ENCODE data around the gene SLC35D3. TPM values are rescaled to one million over a fixed set of nuclear protein-coding genes. Genes with fewer than 3 reads are reported as not detected.

Gene SLC35D3
- total RNA-seq, 1 donor from 2014 or later: not detected

DNA sequence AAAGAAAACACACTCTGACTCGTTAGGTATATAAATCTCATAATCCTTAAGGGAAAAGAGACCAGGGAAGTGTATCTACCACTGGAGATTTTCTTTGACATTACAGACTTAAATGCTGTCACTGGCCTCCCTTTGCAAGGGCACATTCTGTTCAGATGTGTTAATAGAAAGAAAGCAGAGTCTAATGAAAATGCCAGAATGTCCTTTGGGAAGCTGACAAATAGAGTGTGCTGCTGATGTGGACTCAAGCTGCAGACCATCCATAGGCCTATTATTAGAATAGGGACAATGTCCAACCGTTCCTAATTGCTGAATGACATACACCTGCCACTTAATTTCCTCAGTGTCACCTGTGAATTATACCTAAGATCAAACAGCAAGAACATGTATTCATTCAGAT is 41.2 kb downstream of the SLC35D3 start:
- Histone ChIP-seq H3K4me3 (no peak overlapping the region), H3K27ac (no peak overlapping the region), H3K4me1 (no peaks in the 10 kb centered on the region), H3K27me3 (no peaks in the 10 kb centered on the region), H3K9me3 (no peaks in the 10 kb centered on the region), H3K36me3 (no peaks in the 10 kb centered on the region)
- TF ChIP-seq, protein P1, sequence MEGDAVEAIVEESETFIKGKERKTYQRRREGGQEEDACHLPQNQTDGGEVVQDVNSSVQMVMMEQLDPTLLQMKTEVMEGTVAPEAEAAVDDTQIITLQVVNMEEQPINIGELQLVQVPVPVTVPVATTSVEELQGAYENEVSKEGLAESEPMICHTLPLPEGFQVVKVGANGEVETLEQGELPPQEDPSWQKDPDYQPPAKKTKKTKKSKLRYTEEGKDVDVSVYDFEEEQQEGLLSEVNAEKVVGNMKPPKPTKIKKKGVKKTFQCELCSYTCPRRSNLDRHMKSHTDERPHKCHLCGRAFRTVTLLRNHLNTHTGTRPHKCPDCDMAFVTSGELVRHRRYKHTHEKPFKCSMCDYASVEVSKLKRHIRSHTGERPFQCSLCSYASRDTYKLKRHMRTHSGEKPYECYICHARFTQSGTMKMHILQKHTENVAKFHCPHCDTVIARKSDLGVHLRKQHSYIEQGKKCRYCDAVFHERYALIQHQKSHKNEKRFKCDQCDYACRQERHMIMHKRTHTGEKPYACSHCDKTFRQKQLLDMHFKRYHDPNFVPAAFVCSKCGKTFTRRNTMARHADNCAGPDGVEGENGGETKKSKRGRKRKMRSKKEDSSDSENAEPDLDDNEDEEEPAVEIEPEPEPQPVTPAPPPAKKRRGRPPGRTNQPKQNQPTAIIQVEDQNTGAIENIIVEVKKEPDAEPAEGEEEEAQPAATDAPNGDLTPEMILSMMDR (IDR thresholded peaks at IDR 0.05): no peak
- no peak for DNase-seq (ENCODE audit: low spot score in 2 of 2)
- intact Hi-C loops (cut with DNase I): no loop called here

DNA sequence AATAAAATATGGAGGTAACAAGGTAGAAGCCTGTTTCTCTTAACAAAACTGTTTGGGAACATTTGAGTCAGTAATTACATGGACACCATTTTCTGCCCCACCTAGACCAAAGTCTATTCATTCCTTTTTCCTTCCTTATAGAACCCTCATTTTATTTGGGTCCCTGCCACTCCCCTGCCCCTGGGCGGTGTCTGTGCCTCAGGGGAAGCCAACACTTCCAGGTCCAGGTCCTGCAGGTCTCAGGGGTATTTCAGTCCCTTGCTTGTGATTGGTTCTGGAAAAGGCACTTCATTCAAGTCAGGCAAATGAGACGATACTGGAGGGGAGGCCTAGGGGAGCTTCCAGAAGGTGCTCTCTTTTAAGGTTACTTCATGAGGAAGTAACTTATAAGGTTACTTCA is 42.3 kb downstream of the SLC35D3 start:
- Histone ChIP-seq H3K4me3 (no peak overlapping the region), H3K27me3 (no peaks in the 10 kb centered on the region), H3K27ac (no peak overlapping the region), H3K9me3 (no peaks in the 10 kb centered on the region), H3K4me1 (no peaks in the 10 kb centered on the region), H3K36me3 (no peaks in the 10 kb centered on the region)
- intact Hi-C loops (cut with DNase I): no loop called here
- no peak for DNase-seq (ENCODE audit: low spot score in 2 of 2)
- TF ChIP-seq, protein P1 (IDR thresholded peaks at IDR 0.05): no peak

DNA sequence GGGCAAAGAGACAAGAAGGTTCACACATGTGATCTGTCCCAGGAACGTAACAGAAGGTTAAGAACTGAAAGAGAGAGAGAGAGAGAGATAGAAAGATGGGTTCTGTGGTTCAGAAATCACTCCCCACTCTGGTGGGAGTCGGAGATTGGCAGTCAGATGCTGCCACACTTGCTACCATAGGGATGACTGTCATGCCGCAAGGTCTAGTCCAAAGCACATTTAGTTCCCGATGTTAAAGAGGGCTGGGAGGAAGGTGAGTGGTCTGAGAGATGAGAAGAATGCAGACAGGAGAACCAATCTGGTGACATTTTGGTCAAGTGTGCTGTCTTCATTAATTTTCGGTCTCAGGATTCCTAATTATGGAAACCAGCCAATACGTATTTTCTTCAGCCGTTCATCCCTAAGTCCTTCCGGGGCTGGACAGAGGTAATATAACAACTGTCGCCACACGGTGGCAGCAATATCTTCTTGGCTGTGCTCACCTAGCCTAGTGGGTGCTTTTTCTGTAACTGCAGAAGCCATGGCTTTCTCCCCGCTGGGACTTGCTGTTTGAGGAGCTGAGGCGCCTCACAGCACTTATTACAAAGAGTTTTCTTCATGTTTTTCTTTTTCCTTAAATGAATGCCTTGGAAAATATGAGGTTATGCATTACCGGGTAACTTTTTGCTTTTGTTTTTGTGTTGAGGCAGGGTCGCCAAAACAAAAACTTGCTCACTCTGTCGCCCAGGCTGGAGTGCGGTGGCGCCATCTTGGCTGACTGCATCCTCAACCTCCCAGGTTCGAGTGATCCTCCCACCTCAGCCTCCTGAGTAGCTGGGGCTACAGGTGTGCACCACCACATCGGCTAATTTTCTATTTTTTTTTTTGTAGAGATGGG is 46.0 kb downstream of the SLC35D3 start:
- Histone ChIP-seq H3K27me3 (no peaks in the 10 kb centered on the region), H3K36me3 (no peaks in the 10 kb centered on the region), H3K4me1 (no peaks in the 10 kb centered on the region), H3K27ac (no peak overlapping the region), H3K9me3 (no peaks in the 10 kb centered on the region), H3K4me3 (no peak overlapping the region)
- TF ChIP-seq, protein P1 (IDR thresholded peaks at IDR 0.05): peak in 2 of 3 experiments; percentile 32 to 49
- intact Hi-C loops (cut with DNase I): no loop called here
- no peak for DNase-seq (ENCODE audit: low spot score in 2 of 2)

DNA sequence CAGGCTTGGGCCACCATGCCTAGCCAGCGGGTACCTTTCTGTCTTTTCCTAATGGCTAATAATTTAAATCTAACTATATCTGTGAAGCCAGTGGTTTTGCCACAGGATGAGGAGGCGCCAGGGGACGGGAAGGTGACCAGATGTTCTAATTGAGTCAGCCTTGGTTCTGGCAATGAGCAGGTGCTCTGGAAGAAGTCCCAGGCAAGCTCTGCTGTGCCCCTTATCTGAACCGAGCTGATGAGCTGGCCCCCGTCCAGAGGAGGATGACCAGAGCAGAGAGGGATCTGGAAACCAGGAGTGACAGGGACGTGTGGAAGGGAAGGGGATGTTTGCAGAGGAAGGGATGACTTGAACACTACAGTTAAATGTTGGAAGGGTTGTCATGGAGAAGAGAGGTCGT is 46.7 kb downstream of the SLC35D3 start:
- Histone ChIP-seq H3K27ac (no peak overlapping the region), H3K4me3 (no peak overlapping the region), H3K27me3 (no peaks in the 10 kb centered on the region), H3K4me1 (no peaks in the 10 kb centered on the region), H3K9me3 (no peaks in the 10 kb centered on the region), H3K36me3 (no peaks in the 10 kb centered on the region)
- TF ChIP-seq, protein P1 (IDR thresholded peaks at IDR 0.05): no peak
- intact Hi-C loops (cut with DNase I): no loop called here
- no peak for DNase-seq (ENCODE audit: low spot score in 2 of 2)

DNA sequence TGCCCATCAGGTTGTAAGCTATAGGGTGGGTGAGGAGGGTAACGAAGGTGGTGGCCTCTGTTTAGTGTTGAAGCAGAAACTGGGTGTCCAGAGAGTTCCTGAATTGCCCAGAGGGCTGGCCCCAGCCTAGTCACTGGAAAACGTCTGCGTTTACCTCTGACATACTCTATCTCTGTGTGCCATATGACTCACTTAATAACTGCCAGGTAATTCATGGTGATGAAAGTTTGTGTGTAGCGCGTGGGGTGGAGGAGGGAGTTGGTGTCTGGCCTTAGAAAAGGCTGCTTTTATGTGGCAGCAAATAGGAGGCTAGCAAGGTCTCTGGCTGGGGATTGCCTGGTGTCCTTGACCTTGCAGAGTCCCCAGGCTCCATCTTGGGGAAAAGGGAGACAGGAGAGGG is 47.3 kb downstream of the SLC35D3 start:
- no peaks in the 10 kb centered on the region for H3K27me3 ChIP-seq
- H3K9me3 ChIP-seq: no peaks in the 10 kb centered on the region
- H3K4me3 ChIP-seq: no peak overlapping the region
- no peak overlapping the region for H3K27ac ChIP-seq
- TF ChIP-seq, protein P1 (IDR thresholded peaks at IDR 0.05): no peak
- H3K4me1 ChIP-seq: no peaks in the 10 kb centered on the region
- DNase-seq (ENCODE audit: low spot score in 2 of 2): no peak
- intact Hi-C loops (cut with DNase I): no loop called here
- no peaks in the 10 kb centered on the region for H3K36me3 ChIP-seq

All from ascending aorta (tissue), 2 donors.